Kasumi-1 (cell line): ENCODE data around the gene PHACTR4.
"Not testable (repeated sequence)": the region's sequence is repeated elsewhere in the genome, so short reads cannot be mapped to it uniquely, and the experiment has no call there.

Source experiments
- DNase-seq, 2 experiments: peaks; one replicate each; lab custom pipeline; 2025; lab: John Stamatoyannopoulos, UW

PHACTR4 gene

DNA sequence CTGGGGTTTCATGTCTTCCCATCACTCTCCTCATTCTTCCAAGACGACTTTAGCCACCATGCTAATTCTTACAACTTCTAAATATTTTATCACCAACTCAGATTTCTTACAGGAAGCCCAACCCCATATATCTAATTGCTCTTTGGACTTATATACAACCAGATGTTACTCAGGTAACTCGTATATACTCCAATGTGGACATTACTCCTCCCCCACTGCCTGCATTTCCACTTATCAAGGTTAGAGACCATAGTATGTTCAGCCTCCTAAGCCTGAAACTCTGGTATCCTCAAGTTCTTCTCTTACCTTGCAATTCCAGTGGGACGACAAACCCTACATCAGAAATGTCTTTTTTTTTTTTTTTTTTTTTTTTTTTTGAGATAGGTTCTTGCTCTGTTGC is 133.6 kb downstream of the PHACTR4 start:
- no peak for DNase-seq

DNA sequence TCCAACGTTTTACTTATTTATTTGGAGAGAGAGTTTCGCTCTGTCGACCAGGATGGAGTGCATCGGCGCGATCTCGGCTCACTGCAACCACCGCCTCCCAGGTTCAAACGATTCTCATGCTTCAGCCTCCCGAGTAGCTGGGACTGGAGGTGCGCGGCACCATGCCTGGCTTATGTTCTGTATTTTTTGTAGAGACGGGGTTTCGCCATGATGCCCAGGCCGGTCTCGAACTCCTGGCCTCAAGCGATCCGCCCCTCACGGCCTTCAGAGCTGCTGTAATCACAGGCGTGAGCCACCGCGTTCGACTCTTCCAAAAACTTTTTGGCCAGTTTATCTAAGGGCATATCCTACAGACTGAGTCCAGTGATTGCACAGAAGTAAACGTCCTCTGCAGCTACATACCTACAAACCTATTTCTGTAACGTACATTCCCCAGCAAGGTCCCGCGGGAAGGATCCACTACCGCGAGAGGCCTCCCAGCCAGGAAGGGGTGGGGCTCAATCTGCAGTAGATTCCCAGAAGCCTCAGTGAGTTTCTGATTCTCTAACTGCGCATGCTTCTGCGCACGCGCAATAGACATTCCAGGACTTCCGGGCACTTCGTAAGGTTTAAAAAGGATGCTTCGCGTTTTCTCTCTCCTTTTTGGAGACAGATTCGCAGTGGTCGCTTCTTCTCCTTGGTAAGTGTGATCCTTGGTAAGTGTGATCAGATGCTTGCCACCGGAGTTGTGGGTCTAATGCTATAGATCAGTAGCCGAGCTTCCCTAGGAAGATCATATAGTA is 136.1 kb downstream of the PHACTR4 start, which contains the start of gene RCC1:
Gene RCC1 (plus strand): TSS at position 638 of the 782 bp plus-strand sequence. CDS start 23,824 bp downstream, outside the sequence.
- peak; percentile 96 for DNase-seq

DNA sequence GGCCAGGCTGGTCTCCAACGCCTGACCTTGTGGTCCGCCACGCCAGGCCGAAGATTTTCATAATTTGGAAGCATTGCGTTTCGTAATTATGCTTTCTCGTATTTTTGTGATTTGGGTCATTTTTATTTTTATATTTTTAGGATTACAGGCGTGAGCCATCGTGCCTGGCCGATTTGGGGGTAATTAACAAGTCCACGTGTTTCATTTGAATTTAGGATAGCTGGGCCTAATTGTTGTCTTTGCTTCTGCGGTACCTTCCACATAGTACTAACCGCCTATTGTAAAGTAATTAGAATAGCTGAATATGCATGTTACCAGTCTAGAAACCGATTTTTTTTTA is 137.3 kb downstream of the PHACTR4 start:
- no peak for DNase-seq

DNA sequence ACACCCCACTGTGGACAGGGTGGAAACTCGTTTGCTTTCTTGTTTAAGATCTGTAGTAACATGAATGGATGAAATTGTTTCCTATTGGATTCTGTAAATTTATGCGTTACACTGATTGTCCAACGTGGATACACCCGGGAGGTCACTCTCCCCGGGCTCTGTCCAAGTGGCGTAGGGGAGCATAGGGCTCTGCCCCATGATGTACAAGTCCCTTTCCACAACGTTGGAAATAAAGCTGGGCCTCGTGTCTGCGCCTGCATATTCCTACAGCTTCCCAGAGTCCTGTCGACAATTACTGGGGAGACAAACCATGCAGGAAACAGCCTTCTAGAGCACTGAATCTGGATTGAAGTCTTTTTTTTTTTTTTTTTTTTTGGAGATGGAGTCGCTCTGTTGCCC is 137.7 kb downstream of the PHACTR4 start:
- DNase-seq = no peak

DNA sequence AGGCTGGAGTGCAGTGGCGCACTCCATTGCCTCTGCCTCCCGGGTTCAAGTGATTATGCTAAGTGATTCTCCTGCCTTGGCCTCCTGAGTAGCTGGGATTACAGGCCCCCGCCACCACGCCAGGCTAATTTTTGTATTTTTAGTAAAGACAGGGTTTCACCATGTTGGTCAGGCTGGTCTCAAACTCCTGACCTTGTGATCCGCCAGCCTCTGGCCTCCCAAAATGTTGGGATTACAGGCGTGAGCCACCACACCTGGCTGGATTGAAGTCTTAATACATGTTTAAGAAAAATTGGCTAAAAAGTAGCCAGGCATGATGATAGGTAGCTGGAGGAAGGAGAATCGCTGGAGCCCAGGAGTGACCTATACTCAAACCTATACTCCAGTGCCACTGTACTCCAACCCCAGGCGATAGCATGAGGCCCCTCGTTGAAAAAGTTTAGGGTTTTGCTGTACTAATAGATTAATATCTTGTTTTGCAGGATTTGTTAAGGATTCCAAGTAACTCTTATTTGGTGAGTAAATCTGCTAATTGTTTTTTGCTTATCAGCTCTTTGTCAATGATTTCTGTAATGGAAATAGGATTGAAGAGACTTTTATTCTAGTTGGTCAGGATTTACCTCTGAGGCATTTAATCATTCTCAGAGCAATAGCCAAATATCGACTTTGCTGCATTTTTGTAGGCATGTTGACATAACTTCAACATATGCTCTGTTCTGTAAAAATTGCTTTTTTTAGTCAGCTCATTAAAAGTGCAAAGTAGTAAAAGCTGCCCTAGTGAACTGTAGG is 138.3 kb downstream of the PHACTR4 start:
- peak in 1 of 2 experiments; percentile 19 for DNase-seq

DNA sequence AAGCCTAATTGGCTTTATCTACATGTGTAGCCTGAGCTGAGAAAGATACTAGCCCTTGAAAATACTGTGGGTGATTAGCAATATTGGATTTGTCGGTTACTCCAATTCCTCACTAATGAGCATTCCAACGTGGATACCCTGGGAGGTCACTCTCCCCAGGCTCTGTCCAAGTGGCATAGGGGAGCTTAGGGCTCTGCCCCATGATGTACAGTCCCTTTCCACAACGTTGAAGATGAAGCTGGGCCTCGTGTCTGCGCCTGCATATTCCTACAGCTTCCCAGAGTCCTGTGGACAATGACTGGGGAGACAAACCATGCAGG is 138.9 kb downstream of the PHACTR4 start:
- no peak for DNase-seq

DNA sequence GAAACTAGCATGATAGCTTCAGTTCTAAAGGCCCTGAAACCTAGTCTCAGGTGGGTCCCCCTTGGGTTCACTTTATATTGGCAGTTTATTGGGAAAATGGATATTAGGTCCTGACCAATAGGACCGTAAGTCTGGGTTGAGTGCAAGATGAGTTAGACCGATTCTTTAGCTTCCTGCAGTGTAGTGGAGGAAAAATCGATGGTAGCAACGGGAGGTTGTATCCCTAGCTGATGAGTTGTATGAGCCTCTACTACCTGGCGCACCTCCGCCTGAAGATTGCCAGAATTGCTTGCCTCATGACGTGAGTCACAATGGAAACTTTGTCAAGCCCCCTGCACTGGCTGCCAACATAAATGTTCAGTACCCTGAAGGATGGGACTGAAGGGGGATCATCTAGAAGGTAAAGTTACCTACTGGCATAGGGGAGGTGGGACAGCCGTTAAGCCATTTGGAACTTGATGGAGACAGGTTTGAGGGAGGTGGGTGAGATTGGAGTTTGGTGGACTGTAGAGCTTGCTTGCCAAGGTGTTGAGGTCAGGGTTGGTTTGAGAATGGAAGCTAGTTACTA is 140.2 kb downstream of the PHACTR4 start:
- peak; percentile 47 to 48 for DNase-seq

DNA sequence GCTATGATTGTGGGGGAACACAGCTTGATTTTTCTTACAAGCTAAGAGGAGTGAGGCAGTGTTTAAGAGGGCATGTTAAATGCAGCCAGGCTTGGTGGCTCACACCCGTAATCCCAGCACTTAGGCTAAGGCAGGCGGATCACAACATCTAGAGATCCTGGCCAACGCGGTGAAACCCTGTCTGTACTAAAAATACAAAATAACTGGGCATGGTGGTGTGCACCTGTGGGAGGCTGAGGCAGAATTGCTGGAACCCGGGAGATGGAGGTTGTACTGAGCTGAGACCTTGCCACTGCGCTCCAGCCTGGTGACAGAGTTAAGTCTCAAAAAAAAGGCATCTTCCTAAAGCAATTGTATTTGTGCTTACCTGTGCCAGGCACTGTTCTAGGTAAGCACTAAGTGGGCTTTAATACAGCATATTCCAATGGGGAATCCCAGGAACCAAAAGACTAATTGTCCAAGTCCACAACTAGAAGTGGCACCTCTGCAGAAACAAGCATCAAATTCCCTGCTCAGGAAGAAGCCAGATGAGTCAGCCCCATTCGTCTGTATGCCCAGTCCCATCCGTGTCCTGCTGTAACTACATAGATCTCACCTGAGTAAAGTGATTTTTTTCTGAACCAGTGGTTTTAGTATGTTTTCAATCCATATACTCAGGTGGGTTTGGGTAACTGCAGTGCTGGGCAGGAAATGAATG is 140.9 kb downstream of the PHACTR4 start:
- DNase-seq = peak; percentile 75 to 76

DNA sequence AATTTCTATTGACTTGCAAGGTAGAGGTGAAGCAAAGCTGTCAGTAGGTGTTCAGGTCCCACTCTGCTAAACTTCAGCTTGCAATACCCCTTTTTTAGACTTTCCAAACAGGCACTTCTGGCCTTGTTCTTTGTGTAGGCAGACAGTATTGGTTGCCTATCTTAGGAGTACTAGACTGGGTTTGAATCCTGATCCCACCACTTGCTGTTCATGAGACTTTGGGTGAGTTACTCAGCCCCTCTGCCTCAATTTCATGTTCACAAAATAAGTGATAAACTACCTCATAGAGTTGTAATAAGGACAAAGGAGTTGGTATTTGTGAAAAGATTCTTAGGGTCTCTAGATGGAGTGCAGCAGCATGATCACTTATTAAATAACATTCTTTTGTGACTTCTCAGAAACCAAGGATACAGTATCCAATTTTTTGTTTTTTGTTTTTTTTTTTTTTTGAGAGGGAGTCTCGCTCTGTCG is 141.5 kb downstream of the PHACTR4 start:
- DNase-seq = peak; percentile 75 to 76

DNA sequence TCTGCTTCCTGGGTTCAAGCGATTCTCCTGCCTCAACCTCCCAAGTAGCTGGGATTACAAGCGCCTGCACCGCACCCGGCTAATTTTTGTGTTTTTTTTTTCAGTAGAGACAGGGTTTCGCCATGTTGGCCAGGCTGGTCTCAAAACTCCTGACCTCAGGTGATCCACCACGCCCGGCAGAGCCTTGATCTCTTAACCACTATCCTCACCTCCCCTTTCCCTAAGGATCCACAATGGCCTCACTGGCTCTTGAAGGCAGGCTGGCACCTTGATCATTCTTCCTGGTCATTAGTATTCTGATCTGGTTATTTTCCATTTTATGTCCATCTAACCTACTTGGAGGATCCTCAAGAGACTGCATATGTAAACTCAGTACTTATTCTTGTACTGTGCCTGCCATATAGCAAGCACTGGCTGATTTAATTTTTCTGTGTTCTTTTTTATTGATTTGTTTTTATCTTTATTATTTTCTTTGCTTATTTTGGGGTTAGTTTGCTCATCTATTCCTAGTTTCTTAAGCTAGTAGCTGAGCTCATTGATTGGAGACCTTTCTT is 142.6 kb downstream of the PHACTR4 start:
- DNase-seq = peak in 1 of 2 experiments; percentile 41

DNA sequence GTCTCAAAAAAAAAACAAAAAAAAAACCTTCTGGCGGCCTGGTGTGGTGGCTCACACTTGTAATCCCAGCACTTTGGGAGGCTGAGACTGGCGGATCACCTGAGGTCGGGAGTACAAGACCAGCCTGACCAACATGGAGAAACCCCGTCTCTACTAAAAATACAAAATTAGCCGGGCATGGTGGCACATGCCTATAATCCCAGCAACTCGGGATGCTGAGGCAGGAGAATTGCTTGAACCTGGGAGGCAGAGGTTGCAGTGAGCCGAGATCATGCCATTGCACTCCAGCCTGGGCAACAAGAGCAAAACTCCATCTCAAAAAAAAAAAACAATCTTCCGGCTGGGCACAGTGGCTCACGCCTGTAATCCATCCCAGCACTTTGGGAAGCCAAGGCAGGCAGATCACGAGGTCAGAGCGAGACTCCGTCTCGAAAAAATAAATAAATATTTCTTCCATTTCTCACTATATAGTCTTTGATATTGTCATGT is 144.9 kb downstream of the PHACTR4 start:
- DNase-seq = not testable (repeated sequence)

DNA sequence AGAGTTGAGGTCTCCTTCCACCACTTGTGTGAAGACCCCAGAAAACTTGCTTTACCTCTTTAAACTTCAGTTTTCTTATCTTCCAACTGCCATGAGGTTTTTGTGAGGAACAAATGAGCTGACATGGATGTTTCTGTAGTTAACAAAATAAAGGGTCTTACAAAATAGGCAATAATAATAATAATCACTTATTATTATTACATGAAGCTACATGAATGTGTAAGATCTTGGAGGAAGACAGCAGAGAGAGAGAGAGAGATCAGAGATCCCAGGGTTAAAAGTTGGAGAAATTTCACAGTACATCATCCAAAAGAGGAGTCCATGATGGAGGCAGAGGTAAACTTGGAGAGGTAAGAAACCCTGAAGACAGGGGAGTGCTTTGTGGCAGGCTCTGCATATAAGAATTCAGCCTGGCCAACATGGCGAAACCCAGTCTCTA is 147.0 kb downstream of the PHACTR4 start:
- DNase-seq = peak in 1 of 2 experiments; percentile 16

DNA sequence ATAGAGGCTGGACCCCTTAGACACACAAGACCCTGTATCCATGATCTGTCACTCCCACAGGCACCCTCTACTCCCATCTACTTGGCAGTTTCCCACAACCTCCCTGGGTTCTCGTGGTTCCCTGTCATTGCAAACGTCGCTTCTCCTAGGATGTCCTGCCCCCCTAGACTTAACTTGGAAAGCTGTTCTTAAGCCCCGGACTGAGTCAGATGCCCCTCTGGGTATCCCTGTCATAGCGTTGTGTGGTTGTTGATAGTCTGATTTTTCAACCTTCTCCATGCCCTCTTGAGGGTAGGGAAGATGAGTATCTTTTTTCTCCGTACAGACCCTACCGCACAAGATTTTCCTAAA is 148.1 kb downstream of the PHACTR4 start:
- DNase-seq = peak; percentile 64 to 77

DNA sequence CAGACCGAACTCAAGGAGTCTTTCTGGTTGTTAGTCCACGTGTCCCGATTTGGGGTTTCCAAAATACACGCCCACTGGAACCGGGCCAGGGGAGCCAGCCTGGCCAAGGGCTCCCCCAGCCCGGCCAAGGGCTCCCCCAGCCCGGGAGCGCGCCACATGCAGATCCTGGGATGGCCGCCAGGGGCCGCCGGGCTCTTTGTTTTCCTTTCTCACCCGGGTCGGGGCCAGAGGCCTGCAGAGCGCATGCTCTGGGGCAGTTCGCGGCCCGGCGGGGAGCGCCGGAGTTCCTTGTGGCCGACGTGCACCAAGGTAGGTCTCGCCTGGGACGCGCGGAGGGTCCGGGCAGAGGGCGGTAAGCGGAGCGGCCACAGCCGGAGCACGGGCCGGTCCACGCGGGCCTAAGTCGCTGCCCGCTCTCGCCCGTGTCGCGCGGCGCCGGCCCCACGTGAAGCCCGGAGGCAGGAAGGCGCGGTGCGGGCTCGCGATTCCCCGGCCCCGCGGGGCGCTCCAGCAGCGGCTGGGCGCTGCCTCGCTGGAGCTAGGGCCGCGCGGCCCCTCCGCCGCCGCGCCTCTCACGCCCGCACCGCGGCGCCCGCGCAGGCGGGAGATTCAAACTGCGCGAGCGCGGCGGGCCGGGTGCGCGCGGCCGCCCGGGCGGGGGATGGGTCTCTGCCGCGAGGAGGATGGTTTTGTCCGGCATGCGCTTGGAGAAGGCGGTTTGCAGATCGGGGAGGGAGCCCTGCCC is 148.6 kb downstream of the PHACTR4 start:
- peak; percentile 80 to 83 for DNase-seq

DNA sequence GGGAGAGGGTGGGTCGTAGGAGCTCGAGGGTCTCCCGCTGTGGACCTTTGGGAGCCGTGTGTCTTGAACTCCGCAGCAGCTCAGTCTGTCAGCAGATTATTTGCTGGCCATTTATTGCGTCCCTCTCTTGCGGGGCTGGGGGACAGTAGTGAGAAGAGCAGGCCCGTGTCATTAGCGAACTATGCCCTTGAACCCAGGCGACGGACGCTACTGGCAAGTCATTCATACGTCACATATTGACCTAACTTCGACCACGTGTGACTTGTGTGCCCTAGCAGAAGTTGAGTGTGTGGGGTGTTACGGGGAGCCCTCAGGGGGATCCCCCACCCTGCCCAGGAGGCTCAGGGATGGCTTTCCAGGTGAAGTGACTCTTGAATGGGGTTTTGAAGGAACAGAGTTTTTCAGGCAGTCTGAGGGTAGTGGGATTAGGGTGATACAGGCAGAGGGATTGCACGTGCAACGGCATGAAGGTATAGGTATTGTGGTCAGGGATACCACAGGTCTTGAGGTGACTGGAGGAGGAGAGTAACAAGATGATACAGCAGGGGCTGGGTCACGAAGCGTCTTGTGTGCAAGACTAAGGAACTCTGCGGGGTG is 149.3 kb downstream of the PHACTR4 start:
- peak; percentile 37 to 44 for DNase-seq

DNA sequence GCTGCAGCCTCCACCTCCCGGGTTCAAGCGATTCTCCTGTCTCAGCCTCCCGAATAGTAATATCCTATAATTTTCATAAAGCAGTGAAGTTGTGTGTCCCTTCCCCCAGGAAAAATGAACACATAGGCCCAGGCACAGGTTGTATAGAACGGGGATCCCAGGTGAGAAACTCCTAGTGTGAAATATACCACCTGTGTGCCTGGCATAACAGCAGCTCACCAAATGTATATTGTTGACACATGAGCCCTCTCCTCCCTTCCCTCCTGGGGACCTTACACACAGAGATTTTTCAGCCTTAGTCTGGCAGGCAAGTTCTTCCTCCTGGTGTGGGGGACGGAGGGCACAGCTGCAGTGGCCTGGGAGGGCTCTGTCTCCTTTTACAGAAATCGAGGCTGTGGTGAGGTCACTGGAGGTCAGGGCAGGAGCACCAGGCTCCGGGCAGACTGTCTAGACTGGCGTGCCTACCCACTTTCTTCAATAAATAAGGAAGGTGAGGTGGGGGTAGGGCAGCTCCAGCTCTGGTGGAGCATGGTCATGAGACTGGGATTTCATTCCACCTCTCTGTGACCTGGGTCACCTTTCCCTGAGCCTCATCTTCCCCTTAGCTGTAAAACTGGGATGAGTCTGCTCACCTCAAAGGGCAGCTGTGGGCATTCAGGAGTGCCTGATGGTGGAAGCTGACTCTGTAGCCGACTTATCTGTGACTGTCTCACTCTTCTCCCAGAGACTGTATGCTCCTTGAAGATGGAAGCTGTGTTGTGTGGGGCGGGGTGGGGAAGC is 150.6 kb downstream of the PHACTR4 start:
- DNase-seq = no peak

DNA sequence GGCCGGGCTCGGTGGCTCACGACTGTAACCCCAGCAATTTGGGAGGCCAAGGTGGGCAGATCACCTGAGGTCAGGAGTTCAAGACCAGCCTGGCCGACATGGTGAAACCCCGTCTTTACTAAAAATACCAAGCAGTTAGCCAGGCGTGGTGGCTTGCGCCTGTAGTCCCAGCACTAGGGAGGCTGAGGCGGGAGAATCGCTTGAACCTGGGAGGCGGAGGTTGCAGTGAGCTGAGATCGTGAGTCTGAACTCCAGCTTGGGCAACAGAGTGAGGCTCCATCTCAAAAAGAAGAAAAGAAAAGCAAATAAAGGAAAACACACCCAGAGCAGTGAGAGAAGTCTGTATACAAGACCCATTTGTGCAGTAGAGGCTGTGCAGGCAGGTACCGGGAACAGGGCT is 151.3 kb downstream of the PHACTR4 start:
- DNase-seq = not testable (repeated sequence)

DNA sequence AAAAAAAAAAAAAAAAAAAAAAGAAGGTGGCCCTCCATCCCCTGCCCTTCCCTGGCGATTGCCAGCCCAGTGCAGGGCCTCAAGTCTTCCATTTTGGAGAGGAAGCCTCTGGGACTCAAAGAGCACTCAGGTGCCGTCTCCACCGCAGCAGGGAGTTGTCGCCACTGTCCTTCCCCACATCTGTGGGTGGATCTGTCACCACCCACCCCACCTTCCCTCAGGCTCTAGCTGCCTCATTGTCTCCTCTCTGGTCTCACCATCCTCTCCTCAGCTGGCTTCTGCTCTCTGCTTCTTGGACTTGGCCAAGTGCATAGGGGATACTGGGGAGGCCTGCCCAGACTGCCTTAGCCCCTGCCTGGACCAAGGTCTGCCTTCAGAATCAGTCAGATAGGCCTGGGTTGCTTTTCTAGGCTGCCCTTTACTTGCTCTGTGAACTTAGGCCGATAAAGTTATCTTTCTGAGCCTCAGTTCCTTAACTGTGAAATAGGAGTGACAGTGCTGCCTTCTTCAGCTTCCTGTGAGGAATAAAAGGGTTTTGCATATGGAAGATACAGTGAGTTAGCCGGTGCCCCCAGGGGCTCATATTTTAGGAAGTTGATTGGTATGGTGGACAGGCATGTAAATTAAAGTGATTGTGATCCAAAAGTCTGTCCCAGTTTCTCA is 152.1 kb downstream of the PHACTR4 start:
- no peak for DNase-seq

DNA sequence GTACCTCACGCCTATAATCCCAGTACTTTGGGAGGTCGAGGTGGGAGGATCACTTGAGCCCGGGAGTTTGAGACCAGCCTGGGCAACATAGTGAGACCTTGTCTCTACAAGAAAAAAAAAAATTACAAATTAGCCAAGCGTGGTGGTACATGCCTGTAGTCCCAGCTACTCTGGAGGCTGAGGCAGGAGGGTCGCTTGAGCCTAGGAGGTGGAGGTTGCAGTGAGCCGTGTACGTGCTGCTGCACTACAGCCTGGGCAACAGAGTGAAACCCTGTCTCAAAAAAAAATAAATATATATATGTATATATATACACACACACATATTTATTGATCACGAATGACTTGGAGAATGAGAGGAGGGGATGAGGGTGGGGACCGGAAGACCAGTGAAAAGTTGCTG is 153.0 kb downstream of the PHACTR4 start:
- not testable (repeated sequence) for DNase-seq
